Measurements from ENCODE around the gene EIF2AK3.
"Not testable (repeated sequence)": the region's sequence is repeated elsewhere in the genome, so short reads cannot be mapped to it uniquely, and the experiment has no call there.

Gene EIF2AK3

DNA sequence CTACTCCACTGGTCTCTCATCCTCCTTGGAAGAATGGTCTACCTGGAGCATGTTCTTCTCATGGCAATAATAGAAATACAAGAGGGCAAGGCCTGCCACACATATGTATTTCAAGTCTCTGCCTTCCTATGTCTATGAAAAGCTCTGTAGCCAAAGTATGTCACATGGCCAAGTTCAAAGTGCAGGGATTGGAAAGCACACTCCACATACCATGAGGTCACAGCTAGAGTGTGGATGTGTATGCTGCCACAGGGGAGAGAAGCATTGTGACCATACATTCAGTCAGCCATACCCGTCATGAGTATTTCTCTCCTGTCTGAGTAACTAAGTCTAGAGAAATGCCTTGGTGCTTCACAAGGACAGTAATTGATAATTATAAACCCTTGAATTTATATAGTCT is 8.8 kb upstream of the EIF2AK3 start:
- no peak for DNase-seq

DNA sequence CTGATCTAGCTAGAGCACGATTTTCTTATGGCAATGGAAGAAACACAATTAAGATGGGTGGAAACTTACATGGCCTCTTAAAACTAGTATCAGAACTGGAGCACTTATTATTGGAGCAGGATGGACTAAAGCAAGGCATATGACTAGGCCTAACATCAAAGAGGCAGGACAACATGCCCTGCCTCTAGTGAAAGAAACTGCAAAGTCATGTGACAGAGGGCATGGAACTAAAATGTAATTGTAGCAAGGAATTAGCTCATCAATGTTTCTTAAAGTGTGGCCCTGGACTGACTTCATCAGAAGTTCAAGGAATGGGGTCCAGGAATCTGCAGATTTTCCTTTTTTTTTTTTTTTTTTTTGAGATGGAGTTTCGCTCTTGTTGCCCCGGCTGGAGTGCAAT is 5.3 kb upstream of the EIF2AK3 start:
- DNase-seq: no peak

DNA sequence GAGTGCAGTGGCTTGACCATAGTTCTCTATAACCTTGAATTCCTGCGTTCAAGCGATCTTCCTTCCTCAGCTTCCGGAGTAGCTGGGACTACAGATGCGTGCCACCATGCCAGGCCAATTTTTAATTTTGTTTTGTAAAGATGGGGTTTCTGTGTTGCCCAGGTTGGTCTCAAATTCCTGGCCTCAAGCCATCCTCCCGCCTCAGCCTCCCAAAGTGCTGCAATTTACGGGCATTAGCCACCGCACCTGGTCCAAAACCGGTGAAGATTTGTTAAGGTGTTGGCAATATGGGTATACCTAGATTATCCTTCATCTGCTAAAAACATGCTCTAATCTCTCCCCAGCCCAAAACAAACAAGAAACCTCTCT is 1.3 kb upstream of the EIF2AK3 start:
- no peak for DNase-seq

DNA sequence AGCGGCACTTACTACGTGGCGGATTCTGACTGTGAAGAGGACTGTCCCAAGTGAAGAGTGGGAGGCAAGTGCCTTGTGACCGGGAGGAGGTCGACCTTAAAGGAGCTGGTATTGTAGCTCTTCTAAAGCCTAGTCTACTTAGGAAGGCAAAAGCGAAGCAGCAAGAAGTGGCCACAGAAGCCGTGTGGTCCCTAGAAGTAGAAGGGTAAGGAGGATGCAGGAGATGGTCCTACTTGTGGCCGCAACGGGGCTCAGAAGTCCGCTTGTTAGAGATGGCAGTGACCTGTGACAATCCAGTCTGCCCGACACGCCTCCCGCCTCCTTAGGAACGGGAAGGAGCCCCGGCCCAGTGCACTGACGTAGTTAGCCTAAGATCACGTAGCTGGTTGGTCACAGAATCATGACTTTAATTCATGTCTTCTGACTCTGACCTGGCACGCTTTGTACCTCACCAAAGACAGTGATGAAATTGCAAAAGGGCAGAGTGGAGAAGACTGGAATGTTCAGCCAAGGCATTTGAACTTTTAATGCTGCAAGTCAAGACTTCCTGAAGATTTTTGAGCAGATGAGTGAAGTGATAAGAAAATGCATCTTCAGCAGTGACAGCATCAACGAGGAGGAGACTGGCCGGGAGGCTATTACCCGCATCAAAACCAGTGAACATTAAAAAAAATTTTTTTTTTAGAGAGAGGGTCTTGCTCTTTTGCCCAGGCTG is 749 bp upstream of the EIF2AK3 start:
- peak; percentile 95 to 98 for DNase-seq

DNA sequence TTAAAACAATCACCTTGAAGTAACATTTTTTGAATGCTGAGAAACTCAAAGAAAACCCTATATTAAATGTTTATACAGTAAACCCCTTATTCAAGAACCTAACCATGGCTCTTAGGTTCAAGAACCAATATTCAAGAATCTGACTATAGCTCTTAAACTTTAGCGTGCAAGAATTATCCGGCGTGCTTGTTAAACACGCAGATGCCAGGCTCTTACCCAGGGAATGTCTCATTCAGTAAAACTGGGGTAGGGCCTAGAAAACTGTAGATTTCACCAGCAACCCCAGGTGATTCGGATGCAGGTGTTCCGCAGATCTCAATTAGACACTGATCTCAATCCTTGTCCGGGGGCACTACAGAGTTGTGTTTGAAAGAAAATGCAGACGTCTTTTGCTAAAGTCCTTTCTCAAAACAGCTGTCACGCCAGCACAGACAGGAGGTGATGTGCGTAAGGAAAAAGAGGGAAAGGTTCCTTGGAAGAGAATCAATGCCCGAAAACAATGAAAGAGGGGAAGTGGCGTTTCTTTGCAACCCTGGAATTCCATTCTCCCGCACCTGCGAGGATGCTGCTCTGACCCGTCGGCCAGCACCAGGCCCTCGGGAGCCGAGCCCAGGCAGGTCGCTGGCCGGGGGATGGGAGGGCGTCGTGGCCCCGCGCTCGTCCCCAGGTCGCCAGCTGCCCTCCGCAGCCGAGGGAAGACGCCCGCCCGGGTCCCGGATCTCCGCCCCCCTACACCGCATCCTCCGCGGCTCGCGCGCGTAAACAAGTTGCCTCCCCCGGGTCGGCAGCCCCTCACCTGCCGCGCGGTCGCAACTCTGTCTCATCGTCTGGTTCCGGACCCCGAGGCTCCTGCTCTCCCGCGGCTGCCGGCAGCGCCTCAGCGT is 851 bp downstream of the EIF2AK3 start:
- DNase-seq: no peak

DNA sequence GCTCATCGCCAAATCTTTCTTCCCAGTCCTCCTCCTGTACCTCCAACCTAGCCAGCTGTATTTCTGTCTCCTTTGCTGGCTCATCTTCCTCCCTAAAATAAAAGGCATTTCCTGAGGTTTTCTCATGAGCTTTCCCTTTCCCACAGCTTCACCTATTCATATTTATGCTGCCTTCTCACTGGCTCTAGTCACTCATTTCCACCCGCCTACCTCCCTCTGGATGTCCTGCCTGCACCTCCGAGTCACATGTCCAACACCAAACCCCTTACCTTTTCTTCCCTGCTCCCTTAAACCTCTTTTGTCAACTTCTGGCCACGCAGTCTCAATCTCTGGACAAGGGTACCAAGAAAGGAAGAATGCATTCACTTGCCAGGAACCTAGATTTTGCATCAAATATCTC is 2.8 kb downstream of the EIF2AK3 start:
- DNase-seq: no peak

DNA sequence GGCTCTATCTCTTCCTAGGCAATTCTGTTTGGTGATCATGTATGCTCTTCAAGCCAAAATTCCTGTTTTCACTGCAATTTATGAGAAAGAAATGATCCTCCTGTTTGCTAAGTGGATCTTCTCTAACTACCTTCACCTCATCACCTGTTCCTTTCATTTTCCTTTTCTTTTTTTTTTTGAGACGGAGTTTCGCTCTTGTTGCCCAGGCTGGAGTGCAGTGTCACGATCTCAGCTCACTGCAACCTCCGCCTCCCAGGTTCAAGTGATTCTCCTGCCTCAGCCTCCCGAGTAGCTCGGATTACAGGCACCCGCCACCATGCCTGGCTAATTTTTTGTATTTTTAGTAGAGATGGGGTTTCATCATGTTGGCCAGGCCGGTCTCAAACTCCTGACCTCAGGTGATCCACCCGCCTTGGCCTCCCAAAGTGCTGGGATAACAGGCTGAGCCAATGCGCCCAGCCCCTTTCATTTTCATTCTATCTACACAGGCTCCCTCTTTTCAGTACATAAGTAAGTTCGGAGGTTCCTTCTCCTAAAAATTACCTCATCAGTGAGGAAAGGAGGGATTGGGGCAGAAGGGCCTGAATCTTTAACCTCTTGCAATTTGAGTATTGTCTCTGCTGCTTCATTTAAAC is 3.3 kb downstream of the EIF2AK3 start:
- DNase-seq: not testable (repeated sequence)

DNA sequence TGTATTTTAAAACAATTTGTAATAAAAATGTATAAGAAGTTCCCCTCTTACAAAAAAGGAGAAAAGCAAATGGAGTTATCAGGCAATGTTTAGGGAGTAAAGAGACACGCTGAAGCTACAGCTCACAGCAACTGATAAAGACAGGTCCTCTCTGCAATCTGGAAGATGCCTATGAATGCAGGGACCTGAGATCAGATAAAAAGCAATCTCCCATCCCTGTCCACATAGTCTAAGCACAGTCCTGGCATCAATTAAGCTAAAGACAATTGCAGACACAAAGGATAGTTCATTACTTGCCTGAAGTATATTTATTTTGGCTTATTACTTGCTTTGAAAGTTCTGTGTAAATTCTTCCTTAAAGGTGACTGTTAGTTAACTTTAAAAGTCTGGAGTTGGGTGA is 5.0 kb downstream of the EIF2AK3 start:
- no peak for DNase-seq

DNA sequence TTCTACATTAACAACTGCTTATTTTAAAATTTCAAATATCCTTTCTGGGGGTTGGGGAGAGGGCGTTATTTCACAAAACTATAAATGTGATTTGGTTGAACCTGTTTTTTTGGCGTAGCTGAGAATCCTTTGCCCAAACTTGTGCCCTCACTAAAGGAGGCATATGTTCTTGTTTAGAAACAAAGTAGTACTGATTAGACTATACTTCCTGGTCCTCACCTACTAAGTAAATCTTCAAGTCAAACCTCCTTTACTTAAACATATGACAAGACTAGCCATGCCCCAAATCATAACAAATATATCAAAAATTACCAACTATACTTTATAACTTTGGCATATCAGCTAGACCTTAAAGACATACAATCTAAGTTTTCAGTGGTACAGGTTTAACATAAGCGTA is 5.8 kb downstream of the EIF2AK3 start:
- no peak for DNase-seq

DNA sequence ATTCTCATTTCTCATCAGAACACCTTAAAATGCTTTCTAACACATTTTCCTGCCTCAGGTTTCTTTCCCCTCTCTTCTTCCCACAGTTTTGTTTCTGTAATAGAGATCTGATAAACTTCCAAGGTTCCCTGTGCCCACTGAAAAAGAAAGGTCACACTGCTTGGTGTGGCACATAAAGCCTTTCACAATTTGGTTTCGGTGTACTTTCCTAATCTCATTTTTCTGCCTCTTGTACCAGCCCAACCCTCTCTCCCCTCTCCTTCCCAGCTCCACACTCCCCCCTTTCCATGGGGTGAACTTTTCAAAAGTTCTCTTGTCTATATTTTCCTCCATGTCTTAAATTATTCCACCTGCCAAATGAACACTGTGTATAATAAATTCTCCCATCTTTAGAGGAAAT is 7.2 kb downstream of the EIF2AK3 start:
- DNase-seq: no peak

DNA sequence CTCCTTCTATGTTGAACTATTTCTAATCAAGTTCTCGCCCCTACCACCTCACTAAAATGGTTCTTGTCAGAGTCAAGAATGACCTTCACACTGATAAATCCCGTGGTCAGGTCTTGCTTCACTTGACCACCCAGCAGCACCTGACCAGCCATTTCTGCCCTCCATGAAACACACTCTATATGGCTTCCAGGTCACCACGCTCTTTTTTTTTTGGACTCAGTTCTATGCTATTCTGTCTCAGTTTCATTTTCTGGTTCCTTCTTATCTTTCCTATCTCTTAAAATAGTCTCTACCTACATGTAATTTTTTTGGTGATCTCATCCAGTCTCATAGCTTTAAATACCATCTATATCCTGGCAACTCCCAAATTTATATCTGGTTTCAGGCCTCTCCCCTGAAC is 11.4 kb downstream of the EIF2AK3 start:
- no peak for DNase-seq

DNA sequence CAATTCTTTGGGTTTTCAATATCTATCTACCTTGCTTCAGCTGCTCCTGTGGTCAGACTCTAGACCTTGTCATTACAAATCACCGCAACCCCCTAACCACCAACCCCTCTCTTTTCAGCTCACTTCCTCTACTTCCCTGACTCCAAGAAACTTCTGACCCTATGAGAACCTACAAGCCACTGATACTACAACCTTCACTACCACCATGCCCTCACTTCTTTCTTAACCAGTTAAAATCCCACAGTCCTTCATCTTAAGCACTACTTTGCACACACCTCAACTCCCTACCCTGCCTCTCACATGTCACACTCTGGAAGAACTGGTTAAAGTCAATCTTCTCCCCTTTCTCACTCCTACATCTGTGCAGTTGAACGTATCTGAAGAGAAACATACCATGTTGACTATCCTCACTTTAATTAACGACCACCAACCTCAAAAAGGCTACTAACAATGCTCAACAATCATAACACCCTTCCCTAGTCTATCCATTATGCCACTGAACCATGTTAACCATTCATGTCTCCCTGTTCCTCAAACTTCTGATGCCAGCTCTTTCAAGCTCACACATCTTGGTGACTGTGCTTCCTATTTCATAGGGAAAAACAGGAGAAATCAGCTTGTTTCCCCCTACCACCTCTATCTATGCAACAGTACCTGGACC is 12.6 kb downstream of the EIF2AK3 start:
- DNase-seq: no peak

DNA sequence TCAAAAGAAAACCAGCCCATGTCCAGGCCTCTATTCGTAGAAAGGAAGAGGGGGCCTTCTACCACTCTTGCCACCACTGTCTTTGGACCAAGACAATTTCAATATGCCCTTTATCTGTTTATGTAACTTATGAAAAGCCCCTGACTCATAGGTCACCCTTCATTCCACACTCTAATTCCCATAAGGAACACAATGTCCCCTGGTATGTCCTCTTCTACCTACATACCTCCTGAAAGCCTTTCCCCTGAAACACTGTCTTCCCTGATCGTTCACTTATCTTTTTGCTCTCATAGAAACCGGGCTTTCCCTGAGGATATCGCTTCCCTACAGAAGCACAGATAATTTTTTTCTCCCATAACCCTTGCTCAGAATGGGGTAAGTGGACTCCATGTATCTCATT is 13.3 kb downstream of the EIF2AK3 start:
- no peak for DNase-seq

DNA sequence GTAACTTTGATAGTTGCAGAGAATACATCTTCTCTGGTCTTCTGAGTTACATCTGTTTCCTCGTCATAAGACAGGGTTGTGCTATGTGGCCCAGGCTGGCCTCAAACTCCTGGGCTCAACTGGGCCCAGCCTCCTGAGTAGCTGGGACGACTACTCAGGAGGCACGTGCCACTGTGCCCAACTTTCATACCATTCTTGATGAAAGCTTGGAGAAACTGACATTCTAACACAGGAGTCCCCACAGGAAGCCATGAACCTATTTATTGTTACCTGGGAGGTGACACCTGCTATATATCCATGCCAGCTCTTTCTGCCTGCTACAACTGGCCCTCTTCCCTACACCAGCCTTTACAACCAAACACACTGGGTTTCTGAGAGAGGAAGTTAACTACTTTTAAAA is 19.1 kb downstream of the EIF2AK3 start:
- DNase-seq: no peak

DNA sequence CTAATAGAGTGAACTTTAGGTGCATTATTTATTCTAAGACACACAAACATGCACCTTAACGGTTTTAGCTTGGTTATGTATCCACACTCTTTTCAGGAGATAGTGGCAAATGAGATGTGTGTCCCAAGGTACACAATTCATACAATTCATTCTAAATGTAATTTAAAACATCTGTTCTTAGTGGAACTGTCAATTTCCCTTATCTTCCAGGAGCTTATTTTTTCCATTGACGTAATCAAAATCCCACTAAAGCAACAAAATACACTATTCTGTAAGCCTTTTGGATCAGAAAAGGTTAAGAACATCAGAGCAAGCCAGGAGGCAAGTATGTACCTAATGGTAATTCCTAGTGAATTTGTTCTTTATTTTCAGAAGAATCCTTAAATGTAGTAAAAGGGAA is 19.8 kb downstream of the EIF2AK3 start:
- DNase-seq: no peak

DNA sequence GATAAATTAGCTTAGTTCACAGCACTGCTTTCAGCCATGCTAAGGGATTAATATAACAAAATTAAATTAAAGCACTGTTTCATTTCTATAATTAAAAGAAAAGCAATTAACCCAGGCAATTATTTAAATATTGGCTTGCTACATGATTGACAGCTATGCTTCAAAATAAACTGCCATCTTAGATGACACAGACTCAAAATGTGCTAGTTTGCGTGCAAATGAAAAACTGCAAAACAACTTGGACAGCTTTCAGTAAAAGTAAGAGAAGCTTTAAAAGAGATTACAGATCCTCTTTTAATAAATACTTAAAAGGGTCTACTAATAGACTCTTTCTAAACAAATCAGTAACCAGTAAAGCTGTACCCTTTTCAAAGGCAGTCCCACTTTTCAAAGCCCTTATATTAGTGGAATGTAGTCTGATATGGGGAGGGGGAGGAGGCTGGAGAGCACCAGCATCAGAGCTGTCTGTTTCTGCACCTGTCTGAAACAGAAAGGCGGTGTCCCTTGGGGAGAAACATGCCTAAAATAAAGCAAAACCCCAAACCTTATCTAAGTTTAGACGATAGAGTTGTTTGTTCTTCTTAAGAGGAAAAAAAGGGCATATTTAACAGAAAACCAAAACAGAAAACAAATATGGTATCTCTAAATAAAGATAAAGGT is 20.8 kb downstream of the EIF2AK3 start:
- DNase-seq: no peak

DNA sequence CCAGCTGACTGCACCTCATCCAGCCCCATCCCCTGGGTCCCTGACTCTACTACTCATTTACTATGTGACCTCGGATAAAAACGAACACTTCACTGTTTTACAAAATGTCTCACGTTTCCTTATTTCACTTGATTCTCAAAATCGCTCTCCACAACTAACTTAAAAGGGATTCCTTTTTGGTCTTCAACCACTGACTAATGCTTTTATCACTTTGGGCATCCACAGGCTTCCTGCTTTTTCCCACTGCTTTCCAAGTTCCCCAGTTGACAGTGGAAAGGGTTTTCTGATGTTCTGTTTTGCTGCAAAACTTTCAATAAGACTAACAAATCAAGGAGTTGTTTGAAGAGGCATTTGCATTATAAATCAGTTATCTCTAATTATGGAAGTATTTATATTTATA is 24.1 kb downstream of the EIF2AK3 start:
- no peak for DNase-seq

DNA sequence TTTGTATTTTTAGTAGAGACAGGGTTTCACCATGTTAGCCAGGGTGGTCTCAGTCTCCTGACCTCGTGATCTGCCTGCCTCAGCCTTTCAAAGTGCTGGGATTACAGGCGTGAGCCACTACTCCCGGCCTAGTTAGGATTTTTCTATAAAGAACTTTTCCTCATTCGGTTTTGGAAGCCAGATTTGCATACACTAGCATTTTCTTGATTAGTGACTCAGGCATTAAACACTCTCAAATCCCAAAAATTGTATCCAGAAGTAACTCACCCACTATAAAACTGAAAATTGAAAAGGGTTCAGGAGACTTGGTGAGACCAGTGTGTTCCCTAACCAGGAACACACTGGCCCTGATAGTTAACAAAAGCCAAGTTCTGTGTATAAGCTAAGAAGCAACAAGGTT is 25.2 kb downstream of the EIF2AK3 start:
- DNase-seq: no peak

DNA sequence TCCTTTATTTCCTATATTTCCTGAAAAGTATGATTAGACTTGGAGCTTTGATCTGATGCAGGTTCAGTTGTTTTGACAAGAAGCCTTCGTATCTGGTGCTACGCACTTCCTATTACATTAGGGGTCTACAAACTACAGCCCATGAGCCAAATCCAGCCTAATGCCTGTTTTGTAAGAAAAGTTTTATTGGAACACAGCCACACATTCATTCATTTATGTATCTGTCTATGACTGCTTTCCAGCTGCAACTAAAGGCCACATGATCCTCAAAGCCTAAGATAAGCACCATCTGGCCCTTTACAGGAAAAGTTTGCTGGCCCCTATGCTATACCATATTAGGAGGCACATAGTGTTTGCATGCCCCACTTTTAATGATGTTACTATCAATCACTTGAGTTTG is 26.0 kb downstream of the EIF2AK3 start:
- no peak for DNase-seq

DNA sequence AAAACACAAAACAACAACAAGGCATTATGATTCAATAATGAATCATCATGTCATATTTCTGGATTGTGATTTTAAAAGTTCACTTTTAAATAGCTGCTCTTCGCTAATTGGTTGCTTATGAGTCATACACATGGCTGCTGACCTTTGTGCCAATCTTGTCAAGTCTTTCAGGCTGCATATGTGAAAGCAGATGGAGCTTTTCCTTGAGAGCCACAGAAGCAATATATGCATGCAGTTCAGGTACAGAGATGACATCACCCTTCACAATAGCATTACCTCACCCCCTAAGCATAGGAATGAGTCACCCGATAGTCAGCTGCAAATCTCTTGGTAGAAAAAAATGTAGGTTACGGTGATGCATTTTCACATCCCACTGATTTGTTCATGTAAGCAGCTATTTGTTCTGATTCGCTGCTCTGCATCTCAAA is 27.2 kb downstream of the EIF2AK3 start:
- DNase-seq: peak; percentile 81 to 85

DNA sequence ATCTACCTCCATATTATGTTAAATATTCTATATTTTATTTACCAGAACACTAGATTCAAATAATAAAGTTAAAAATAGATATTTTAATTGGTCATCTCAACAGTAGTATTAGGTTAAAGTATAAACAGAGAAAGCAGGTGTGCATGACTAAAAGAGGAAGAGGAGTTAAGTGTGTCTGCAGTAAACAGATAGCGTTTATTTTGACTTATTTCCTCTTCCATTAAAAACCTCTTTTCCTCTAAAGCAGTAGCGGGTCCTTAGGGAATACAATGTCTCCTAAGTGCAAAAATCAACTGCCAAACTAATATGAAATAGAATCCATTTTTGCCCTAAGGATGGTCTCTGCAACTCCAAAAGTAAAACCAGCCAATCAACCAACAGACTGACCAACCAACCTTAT is 27.7 kb downstream of the EIF2AK3 start:
- no peak for DNase-seq

DNA sequence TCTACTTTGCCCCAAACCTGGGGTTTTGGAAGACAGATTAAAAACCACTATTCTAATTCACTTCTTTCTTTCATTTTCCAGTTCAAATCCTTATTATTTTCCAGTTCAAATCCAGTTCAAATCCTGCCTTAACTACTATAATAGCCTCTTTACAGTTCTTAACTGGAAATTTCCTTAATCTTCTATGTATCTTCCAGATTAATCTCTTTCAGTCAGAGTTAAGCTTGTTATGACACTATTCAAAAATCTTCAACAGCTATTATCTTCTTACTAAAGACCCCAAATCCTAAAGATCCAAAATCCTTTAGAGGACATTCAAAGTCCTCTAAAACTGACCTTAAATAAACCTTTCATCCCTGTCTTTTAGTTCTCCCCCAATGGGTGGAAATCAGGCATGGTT is 30.1 kb downstream of the EIF2AK3 start:
- DNase-seq: no peak
